Smooth muscle cell of the umbilical artery (primary cell): ENCODE results near the gene NR6A1. TPM values are rescaled to one million over a fixed set of nuclear protein-coding genes. Genes with fewer than 3 reads are reported as not detected.

ENCODE experiments used
- total RNA-seq: library from RNA; depleted of rRNA; stranded (reverse); fragments of >200 nt; gene quantifications from 2 replicates; pipeline ENCODE4 v1.2.3, GENCODE V29; 2014

NR6A1 gene
- total RNA-seq = under 0.01 and 1.2 TPM in 2 replicates

GRCh38 chr9:124771021-124771866 is at the start of gene NR6A1:
TSS of gene NR6A1 (minus strand) at chr9:124771311.

DNA sequence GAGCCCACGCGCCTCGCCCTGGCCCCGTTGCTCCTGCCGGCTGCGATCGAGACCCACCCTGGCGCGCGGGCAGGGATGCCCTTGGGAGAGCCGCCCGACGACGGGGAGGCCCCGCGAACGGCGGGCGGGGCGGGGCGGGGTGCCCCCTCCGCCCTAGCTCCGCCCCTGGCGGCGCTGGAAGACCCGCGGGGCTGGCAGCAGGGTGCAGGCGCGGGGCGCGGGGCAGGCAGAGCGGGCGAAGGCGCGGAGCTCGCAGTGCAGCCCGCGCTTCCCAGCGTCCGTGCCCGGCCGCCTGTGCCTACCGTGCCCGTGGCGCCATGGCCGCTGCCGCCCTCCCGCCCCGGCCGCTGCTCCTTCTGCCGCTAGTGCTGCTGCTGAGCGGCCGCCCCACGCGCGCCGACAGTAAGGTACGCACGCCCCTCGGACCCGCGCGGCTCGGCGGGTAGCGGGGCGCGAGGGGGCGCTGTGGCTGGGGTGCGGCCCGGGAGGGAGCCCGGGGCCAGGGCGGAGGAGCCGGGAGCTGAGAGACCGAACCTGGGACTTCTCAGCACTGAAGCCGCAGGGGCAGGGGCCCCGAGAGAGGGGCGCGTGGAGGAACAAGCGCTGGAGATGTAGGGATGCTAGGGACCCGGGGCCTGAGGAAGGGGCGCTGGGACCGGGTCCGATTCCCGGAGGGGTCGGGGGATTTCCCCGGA is 6.0 kb upstream of the NR6A1 start, which contains the start of gene OLFML2A:
Gene OLFML2A (plus strand): TSS at position 180 of the 695 bp plus-strand sequence. CDS start 138 bp downstream, at position 318.

DNA sequence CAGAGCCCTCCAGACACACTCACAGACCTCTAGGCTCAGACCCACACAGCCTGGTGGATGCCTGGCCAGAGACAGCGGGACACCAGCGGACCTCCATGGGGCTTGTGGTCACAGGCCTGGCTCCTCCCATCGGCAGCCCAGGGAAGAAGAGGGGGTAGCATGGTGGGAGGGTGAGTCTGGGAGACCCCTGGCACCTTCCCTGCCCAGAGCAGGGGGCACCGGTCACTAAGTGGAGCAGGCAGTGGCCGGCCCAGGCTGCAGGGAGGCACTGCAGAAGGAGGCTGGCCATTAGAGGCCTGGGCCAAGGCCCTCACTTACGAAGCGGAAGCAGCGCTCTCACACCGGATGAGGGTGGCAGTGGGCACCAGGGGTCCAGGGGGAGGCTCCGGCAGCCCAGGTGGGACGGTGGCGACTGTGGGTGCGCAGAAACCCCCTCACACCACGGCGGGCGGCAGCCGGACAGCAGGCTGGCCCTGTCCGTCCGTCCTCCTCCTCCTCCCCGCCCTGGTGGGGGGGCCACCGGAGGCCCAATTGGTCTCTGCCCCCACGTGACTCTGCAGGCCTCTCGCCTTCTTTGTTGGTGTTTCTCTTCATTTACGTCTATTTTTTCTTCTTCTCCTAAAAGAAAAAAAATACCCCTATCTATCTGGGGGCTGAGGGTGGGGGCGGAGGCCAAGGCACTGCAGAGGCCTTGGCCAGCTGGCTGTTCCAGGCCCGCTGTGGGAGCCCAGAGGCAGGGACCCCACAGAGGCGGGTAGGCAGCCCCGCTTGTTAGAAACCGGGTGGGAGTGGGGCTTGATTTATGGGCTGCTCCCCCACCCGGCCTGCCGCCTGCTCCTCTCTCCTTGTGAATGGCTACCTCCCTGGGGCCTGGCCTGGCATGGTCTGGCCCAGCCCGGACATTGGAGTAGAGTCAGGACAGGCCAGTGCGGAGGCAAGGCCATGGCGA is 263.9 kb downstream of the NR6A1 start, which contains the start of gene NR5A1:
Gene NR5A1 (minus strand): TSS at position 469 of the 949 bp plus-strand sequence. CDS start 4,004 bp downstream, outside the sequence.

Other genes with a start within 250 kb of the NR6A1 start
- 2.1 TPM in 2 replicates for gene OLFML2A, start 5.8 kb upstream of the NR6A1 start, total RNA-seq
- gene WDR38, start 82.1 kb upstream of the NR6A1 start, total RNA-seq = not detected in 2 replicates
- 687 and 1,871 TPM in 2 replicates for gene RPL35, start 90.6 kb upstream of the NR6A1 start, total RNA-seq
- 13.7 and 14.8 TPM in 2 replicates for gene ARPC5L, start 90.8 kb upstream of the NR6A1 start, total RNA-seq
- 13.4 and 17.1 TPM in 2 replicates for gene GOLGA1, start 169.8 kb upstream of the NR6A1 start, total RNA-seq